NB4 (cell line): ENCODE measurements around the gene PLA2G4A.

Experiments used
- DNase-seq: peaks from one replicate; pipeline ENCODE4 v3.0.0; 2010; ENCODE audit warnings: low read depth
- H3K4me3 ChIP-seq: one replicate; pipeline ENCODE4 v1.5.1; 2011; ENCODE audit warnings: mild to moderate bottlenecking, low read depth, low read length, moderate library complexity
- MYC ChIP-seq: IDR thresholded peaks from 2 replicates; pipeline ENCODE4 v1.6.1; 2011; ENCODE audit warnings: low read depth, low read length
- POLR2A ChIP-seq: IDR thresholded peaks from 2 replicates; pipeline ENCODE4 v1.6.1; 2011; ENCODE audit warnings: mild to moderate bottlenecking; ENCODE audit not compliant: insufficient read length; ENCODE audit errors: extremely low read depth
- TF ChIP-seq, protein P1 (sequence below): IDR thresholded peaks from 2 replicates; pipeline ENCODE4 v1.6.1; 2011; ENCODE audit warnings: low read depth, low read length
- TF ChIP-seq, protein P2 (sequence below): IDR thresholded peaks from one replicate; pipeline ENCODE4 v1.5.1; 2012; ENCODE audit warnings: low read depth, low read length

The PLA2G4A gene

DNA sequence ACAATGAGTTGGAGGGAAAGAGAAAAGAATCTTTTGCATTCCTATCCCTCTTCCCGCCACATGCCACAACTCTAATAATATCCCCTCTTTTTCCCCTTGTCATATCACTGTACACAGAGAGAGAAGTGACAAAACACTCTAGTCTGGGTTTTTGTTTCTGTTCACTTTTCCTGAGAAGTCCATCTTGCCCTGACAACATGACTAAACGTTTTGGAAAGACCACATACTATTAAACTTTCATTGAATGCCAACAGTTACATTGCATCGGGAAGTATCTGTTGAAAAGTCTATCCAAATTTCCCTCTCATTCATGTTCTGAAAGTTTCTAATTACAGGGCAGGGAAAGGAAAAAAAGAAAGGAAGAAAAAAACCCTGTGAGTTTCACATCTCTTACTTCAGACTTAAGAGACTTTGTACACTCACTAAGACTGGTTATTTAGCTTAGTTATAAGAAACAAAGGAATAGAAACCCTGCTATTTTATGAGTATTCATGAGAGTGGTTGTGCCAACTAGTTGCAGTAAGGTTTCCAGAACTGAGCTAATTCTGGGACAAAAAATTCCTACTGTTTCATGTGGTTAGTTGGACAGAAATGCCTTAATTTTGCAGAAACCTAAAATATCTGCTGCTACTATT is 16.9 kb downstream of the PLA2G4A start:
- no peak for DNase-seq
- TF ChIP-seq, protein P1, sequence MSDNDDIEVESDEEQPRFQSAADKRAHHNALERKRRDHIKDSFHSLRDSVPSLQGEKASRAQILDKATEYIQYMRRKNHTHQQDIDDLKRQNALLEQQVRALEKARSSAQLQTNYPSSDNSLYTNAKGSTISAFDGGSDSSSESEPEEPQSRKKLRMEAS = no peak
- no peak for TF ChIP-seq MYC
- TF ChIP-seq, protein P2, sequence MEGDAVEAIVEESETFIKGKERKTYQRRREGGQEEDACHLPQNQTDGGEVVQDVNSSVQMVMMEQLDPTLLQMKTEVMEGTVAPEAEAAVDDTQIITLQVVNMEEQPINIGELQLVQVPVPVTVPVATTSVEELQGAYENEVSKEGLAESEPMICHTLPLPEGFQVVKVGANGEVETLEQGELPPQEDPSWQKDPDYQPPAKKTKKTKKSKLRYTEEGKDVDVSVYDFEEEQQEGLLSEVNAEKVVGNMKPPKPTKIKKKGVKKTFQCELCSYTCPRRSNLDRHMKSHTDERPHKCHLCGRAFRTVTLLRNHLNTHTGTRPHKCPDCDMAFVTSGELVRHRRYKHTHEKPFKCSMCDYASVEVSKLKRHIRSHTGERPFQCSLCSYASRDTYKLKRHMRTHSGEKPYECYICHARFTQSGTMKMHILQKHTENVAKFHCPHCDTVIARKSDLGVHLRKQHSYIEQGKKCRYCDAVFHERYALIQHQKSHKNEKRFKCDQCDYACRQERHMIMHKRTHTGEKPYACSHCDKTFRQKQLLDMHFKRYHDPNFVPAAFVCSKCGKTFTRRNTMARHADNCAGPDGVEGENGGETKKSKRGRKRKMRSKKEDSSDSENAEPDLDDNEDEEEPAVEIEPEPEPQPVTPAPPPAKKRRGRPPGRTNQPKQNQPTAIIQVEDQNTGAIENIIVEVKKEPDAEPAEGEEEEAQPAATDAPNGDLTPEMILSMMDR = no peak
- no peak for TF ChIP-seq POLR2A
- H3K4me3 ChIP-seq = no peak overlapping the region

DNA sequence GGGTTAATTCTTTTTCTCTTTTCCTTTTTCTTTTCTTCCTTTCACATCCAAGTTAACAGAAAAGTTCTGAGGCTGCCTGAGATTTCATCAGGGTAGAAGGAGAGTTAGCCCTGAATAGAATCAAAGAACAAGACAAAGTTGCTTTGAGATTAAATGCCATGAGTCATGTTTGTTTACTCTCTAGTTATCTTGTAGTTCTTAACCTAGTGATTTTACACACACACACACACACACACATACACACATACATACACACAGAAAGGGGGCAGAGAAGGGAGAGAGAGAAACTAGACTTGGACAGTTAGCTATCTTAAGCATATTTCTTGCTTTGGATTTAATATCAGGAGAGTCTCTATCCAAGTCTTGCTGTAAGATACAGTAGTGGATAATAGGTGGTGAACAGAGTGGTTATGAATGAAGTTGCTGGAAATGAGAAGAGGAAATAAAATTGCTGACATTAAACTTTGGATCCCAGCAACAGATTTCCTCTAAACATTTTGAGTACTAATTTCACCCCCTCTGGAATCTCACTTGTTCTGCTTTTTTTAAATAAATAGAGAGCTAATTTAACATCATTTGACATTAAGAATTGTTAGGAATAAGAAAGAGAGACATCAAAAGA is 19.9 kb downstream of the PLA2G4A start:
- no peak for DNase-seq
- TF ChIP-seq POLR2A (no peak), MYC (no peak)
- TF ChIP-seq, protein P2 = no peak
- TF ChIP-seq, protein P1 = no peak
- H3K4me3 ChIP-seq = no peak overlapping the region

DNA sequence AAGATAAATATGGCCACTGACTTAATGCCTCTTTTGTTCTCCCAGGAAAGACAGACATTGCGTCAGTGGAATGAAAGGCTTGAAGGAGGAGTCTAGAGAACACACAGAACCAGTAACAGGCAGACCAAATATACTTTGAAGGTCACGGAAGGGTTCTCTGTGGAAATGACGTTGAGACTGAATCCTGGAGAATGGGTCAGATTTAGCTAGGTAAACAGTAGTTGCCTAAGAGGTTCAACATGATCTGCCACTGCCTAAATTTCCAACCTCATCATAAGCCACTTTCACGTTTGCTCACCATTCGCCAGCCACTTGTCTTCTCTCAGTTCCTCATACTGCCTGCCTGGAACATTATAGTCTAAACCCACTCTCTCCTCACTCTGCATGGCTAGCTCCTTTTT is 20.5 kb downstream of the PLA2G4A start:
- DNase-seq = no peak
- TF ChIP-seq POLR2A (no peak), MYC (no peak)
- TF ChIP-seq, protein P1 = no peak
- TF ChIP-seq, protein P2 = no peak
- H3K4me3 ChIP-seq = no peak overlapping the region

DNA sequence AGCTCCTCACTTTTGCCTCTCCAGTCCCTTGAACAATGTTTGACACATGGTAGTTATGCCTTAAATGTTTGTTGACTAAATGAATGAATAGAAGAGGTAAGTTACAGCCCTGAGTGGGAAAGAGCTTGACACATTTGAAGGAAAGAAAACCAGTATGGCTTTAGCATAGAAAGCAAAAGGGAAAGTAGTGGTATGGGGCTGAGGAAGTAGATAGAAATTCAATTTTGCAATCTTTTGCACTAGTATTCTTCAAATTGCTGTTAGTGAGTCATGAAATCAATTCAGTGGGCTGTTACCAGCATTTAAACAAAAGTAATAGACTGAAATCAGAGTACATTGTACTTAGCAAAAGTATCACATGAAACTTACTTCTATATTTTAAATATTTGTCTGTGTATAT is 21.1 kb downstream of the PLA2G4A start:
- no peak for DNase-seq
- TF ChIP-seq MYC = no peak
- no peak for TF ChIP-seq POLR2A
- TF ChIP-seq, protein P2 = no peak
- TF ChIP-seq, protein P1 = no peak

DNA sequence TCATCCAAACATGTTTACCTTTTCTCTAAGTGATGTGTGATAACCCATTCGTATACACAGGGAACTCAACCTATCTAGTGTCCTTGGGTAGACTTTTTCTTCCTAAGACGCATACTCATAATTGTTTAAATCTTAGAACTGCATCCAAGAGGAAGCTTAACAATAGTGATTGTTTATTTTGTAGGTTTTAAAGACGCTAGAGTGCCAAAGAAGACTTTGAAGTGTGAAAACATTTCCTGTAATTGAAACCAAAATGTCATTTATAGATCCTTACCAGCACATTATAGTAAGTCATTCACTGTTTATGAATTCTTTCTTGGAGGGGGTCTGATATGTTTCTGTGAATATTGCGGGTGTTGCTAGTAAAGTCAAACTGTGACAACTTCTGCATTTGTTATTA is 25.4 kb downstream of the PLA2G4A start:
- no peak for DNase-seq
- TF ChIP-seq POLR2A = no peak
- no peak overlapping the region for H3K4me3 ChIP-seq

More for the DNA sequence above, 21.1 kb downstream of the PLA2G4A start:
- H3K4me3 ChIP-seq = no peak overlapping the region

DNA sequence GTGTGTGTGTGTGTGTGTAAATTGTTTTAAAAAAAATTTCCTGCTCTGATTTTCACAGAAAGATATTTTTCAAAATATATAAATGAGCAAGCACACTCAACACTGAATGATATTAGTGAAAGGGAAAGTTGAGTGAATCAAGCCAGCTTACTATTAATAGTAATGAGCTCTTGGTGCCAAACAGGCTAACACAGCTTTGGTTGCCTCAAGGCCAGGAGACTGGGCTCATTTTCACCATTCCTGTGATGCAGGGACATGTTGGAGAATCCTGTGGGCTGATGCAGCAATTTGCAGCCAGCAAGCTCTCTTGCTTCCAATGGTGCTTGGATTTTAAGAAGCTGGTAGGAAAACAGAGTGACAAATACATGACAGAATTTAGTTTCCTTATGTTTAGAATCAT is 30.2 kb downstream of the PLA2G4A start:
- no peak for DNase-seq
- no peak overlapping the region for H3K4me3 ChIP-seq
- TF ChIP-seq, protein P1 = no peak
- TF ChIP-seq, protein P2 = no peak
- TF ChIP-seq MYC (no peak), POLR2A (no peak)
